ENCODE measurements around the gene SYT12. TPM values are rescaled to one million over a fixed set of nuclear protein-coding genes. Genes with fewer than 3 reads are reported as not detected.

SYT12 gene, protein sequence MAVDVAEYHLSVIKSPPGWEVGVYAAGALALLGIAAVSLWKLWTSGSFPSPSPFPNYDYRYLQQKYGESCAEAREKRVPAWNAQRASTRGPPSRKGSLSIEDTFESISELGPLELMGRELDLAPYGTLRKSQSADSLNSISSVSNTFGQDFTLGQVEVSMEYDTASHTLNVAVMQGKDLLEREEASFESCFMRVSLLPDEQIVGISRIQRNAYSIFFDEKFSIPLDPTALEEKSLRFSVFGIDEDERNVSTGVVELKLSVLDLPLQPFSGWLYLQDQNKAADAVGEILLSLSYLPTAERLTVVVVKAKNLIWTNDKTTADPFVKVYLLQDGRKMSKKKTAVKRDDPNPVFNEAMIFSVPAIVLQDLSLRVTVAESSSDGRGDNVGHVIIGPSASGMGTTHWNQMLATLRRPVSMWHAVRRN
- total RNA-seq: 0.49 and 1.9 TPM in 2 replicates

DNA sequence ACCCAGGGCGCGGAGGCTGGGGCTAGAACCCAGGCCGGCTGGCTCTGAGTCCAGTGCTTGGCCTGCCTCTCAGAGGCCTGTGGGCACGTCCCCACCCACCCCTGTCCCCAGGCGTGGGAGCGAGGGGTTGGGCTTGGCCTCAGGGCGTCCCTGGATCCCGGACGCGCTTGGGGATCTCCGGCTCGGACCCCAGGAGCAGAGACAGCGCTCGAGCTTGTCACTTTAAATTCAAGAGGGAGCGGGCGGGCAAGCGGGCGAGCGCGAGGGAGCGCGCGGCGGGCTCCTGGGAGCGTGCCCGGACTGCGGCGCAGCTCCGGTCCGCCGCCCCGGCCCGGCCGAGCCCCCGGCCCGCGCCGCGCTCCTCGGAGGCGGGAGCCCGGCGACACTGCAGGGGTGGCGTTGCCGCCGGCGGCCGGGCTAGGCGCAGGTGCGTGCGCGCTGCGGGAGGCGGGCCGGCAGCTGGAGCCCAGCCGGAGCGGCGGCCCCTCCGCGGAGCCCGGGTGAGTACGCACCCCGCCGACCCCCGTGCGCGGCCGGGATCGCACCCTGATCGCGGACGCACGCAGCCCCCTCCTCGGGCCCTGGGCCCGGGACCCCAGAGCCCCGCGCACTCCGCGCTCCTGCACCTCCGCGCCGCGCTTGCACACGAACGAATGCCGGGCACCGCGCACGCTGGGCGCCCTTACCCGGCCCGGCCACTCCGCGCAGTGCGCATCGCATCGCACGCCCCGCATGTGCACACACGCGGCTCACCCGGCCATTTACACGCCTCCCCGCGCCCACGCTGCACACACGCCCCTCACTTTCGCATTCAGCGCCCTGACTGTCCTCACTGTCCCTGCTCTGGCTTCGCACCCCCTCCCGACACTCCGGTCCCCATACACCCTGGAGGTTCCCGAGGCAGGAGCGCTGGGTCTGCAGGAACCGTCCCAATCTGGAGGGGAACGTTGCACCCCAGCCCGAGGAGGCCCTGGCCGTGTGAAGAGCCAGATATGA, at the start of gene SYT12:
Gene SYT12, plus strand, starts transcription at position 174 of the 996 bp plus-strand sequence. CDS start 7,011 bp downstream, outside the sequence.

DNA sequence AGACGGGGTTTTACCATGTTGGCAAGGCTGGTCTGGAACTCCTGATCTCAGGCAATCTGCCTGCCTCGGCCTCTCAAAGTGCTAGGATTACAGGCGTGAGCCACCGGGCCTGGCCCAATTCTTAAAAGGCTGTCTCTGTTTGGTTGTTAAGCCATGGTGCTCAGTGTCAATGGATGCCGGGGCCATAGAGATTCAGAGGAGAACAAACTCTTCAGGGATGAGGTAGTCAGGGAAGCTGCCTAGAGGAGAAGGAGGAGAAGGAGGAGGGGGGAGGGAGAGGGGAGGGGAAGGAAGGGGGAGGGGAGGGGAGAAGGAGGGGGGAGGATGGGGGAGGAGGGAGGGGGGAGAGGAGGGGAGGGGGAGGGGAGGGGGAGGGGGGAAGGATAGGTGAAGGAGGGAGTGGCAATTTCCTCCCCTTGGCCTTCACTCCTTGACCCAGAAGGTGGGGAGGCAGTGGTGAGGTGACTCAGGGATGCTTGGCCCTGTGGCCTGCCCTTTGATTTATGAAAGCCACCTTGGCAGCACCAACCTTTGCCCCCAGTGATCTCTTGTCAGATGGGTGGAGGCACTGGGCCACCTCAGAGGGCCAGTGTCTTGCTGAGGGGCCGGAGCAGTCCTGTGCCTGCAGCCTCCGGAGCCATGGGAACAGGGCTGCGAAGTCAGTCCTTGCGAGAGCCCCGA, 48.1 kb upstream of the SYT12 start, which contains the start of gene C11orf86:
Gene C11orf86, plus strand, starts transcription at position 581 of the 681 bp plus-strand sequence. Its CDS starts 59 bp downstream, at position 640.

DNA sequence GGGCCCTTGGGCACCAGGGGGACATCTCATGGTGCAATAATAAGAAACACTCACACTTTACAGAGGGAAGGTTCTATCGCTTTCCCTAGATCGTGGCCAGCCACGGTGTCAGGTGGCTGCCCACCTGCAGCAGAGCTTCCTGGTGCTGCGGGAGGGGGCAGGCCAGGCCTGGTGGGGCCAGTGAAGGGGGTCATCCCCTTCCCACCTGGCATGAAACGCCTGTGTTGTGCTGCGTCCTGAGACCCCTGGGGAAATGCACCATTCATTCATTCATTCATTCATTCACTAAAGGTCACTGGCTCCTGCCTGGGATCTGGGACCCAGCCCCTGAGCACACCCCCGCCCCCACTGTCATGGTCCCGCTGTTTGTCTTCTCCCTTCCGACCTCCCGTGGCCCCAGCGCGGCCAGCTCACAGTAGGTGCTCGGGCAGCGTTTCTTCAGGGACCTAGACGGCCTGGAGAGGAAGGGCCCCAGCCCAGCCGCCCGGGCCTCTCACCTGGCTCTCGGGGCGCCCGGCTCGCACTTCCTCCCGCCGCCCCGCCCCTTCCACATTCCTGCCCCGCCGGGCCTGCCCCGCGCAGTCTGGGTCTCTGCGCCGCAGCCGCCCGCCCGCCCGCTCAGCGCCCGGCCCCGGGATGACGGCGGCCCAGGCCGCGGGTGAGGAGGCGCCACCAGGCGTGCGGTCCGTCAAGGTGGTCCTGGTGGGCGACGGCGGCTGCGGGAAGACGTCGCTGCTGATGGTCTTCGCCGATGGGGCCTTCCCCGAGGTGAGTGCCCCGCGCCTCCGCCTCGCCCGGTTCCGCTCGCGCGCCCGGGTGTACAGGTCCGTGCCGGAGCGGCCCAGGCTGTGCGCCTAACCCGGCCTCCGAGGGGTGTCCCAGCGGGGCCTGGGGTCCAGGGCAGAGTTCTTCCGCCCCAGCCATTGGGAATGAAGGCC, 33.6 kb downstream of the SYT12 start, which contains the start of gene RHOD:
Gene RHOD, plus strand, starts transcription at position 581 of the 938 bp plus-strand sequence. Its CDS starts 56 bp downstream, at position 637.

Other genes starting within 250 kb of the SYT12 start
- 36.8 and 37.8 TPM in 2 replicates for gene RCE1, start 179.7 kb upstream of the SYT12 start, total RNA-seq
- 58.9 and 60.3 TPM in 2 replicates for gene LRFN4, start 166.1 kb upstream of the SYT12 start, total RNA-seq
- gene PC, start 64.8 kb upstream of the SYT12 start, total RNA-seq: 12.7 and 18.6 TPM in 2 replicates
- gene C11orf86, start 47.8 kb upstream of the SYT12 start, total RNA-seq: not detected in 2 replicates
- 38.5 and 94.6 TPM in 2 replicates for gene RHOD, start 33.7 kb downstream of the SYT12 start, total RNA-seq
- 28.2 and 39.9 TPM in 2 replicates for gene KDM2A, start 96.1 kb downstream of the SYT12 start, total RNA-seq
- 36.5 and 39.3 TPM in 2 replicates for gene GRK2, start 243.3 kb downstream of the SYT12 start, total RNA-seq

All from mesangial cell (primary cell).